Calu3 (cell line): ENCODE measurements around the gene FTO. TPM values are rescaled to one million over a fixed set of nuclear protein-coding genes. Genes with fewer than 3 reads are reported as not detected.

Experiments
- BruUV-seq: library from RNA; stranded (reverse); fragments of 400-500 nt; replicated peaks from 2 replicates; lab custom pipeline; 2021; lab: Mats Ljungman, UMichigan
- CTCF ChIA-PET: fragments of 300-600 bp; sonication (Branson Sonifier 250); formaldehyde crosslinking; loops from one replicate; lab custom pipeline; 2022; ENCODE audit warnings: antibody characterized with exemption; lab: Charles Lee
- DNase-seq: peaks from one replicate; pipeline ENCODE4 v3.0.0; 2022
- H3K27ac Mint-ChIP-seq: one replicate; pipeline ENCODE4 v1.8.0; 2022; ENCODE audit warnings: mixed read lengths; ENCODE audit not compliant: unreplicated experiment
- H3K27me3 Mint-ChIP-seq: one replicate; pipeline ENCODE4 v1.8.0; 2022; ENCODE audit warnings: mixed read lengths; ENCODE audit not compliant: unreplicated experiment
- H3K36me3 Mint-ChIP-seq: one replicate; pipeline ENCODE4 v1.8.0; 2022; ENCODE audit warnings: mild to moderate bottlenecking, moderate library complexity, mixed read lengths; ENCODE audit not compliant: insufficient read depth, unreplicated experiment
- H3K4me1 Mint-ChIP-seq: one replicate; pipeline ENCODE4 v1.8.0; 2022; ENCODE audit warnings: mild to moderate bottlenecking, low read depth, mixed read lengths; ENCODE audit not compliant: unreplicated experiment
- H3K4me3 Mint-ChIP-seq: one replicate; pipeline ENCODE4 v1.8.0; 2022; ENCODE audit warnings: mild to moderate bottlenecking, low read depth, moderate library complexity, mixed read lengths; ENCODE audit not compliant: unreplicated experiment
- H3K9me3 Mint-ChIP-seq: one replicate; pipeline ENCODE4 v1.8.0; 2022; ENCODE audit warnings: low read depth, mixed read lengths; ENCODE audit not compliant: unreplicated experiment
- intact Hi-C: fragments of 100-400 bp; cut with micrococcal nuclease; formaldehyde crosslinking; loops from one replicate; pipeline ENCODE4 v1.10.0; 2022; ENCODE audit not compliant: unreplicated experiment
- total RNA-seq: library from RNA; stranded (reverse); gene quantifications from 2 replicates; pipeline ENCODE4 v1.2.3, GENCODE V29; 2022
- TF ChIP-seq, protein P1 (sequence below): fragments of 200-600 bp; IDR thresholded peaks from one replicate; pipeline ENCODE4 v1.8.0; 2022; ENCODE audit warnings: antibody characterized with exemption; ENCODE audit not compliant: unreplicated experiment

Gene FTO
- total RNA-seq, 1 experiment from 2014 or later, result 68.9 TPM

GRCh38 chr16:53985861-53986260, 281.9 kb downstream of the FTO start:
- no peak overlapping the region for H3K27ac Mint-ChIP-seq
- BruUV-seq, result no TSS peak

DNA sequence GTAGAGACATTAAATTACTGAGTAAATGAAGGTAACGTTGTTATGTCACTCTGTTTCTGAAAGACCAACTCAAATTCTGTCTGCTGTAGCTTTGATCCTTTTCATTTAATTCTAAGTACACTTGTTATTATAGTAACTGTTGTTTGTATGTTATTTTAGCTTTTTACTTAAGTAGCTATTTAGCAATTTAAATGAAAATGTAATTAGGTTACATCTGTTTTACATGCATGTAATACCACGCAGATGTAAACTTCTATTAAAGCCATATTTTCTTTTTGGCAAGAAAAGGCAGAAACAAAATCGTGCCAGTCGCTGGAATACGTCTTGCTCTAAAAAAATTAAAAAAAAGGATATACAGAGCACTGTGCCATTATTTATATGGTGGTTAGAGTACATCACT, 282.8 kb downstream of the FTO start:
- BruUV-seq, result no TSS peak
- DNase-seq, result no peak
- no peaks in the 10 kb centered on the region for H3K9me3 Mint-ChIP-seq
- H3K4me1 Mint-ChIP-seq, result peaks cover 13% of the 10 kb centered on the region
- no peak overlapping the region for H3K4me3 Mint-ChIP-seq
- H3K27ac Mint-ChIP-seq, result no peak overlapping the region
- no peaks in the 10 kb centered on the region for H3K36me3 Mint-ChIP-seq
- no peaks in the 10 kb centered on the region for H3K27me3 Mint-ChIP-seq
- CTCF ChIA-PET, result no interaction called here
- intact Hi-C loops, result no loop called here
- TF ChIP-seq, protein P1, sequence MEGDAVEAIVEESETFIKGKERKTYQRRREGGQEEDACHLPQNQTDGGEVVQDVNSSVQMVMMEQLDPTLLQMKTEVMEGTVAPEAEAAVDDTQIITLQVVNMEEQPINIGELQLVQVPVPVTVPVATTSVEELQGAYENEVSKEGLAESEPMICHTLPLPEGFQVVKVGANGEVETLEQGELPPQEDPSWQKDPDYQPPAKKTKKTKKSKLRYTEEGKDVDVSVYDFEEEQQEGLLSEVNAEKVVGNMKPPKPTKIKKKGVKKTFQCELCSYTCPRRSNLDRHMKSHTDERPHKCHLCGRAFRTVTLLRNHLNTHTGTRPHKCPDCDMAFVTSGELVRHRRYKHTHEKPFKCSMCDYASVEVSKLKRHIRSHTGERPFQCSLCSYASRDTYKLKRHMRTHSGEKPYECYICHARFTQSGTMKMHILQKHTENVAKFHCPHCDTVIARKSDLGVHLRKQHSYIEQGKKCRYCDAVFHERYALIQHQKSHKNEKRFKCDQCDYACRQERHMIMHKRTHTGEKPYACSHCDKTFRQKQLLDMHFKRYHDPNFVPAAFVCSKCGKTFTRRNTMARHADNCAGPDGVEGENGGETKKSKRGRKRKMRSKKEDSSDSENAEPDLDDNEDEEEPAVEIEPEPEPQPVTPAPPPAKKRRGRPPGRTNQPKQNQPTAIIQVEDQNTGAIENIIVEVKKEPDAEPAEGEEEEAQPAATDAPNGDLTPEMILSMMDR, result no peak

More at GRCh38 chr16:53985861-53986260, 281.9 kb downstream of the FTO start:
- no peaks in the 10 kb centered on the region for H3K36me3 Mint-ChIP-seq
- CTCF ChIA-PET, result no interaction called here
- H3K9me3 Mint-ChIP-seq, result no peaks in the 10 kb centered on the region
- intact Hi-C loops, result no loop called here
- H3K4me1 Mint-ChIP-seq, result peaks cover 4% of the 10 kb centered on the region
- no peak for DNase-seq
- TF ChIP-seq, protein P1, result no peak
- no peak overlapping the region for H3K4me3 Mint-ChIP-seq
- H3K27me3 Mint-ChIP-seq, result no peaks in the 10 kb centered on the region

DNA sequence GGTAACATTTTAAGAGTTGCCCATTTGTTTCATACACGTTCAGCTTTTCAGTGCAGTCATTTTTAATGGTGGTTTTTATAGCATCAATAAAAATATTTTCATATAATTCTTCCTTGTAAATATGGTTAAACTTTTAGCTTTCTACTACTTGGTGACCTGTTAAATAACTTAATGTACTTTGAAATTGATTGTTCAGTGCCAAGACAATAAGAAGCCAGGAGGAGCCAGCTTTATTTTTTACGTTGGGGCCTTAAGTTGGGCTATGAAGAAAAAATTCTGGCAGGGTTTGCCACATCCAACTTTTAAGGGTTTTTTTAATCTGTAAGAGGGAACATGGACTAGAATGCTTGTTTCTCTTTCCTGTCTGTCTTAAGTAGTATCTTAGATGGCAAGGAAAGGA, 284.2 kb downstream of the FTO start:
- no peaks in the 10 kb centered on the region for H3K9me3 Mint-ChIP-seq
- TF ChIP-seq, protein P1, result no peak
- no peak for DNase-seq

DNA sequence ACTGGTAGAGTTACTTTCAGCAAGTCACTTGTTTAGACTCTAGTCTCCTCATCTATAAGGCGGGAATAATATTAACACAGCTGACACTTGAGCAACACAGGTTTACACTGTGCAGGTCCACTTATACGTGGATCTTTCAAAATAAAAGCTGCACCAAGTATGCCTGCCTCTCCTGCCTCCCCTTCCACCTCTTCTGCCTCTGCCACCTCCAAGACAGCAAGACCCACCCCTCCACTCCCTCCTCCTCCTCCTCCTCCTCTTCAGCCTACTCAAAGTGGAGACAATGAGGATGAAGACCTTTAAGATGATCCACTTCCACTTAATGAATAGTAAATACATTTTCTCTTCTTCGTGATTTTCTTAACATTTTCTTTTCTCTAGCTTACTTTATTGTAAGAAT, 285.6 kb downstream of the FTO start:
- DNase-seq, result no peak
- Mint-ChIP-seq H3K4me3 (no peak overlapping the region), H3K27ac (no peak overlapping the region), H3K9me3 (no peaks in the 10 kb centered on the region), H3K36me3 (no peaks in the 10 kb centered on the region), H3K4me1 (peaks cover 19% of the 10 kb centered on the region), H3K27me3 (no peaks in the 10 kb centered on the region)
- intact Hi-C loops, result no loop called here
- TF ChIP-seq, protein P1, result no peak
- BruUV-seq, result no TSS peak
- CTCF ChIA-PET, result interaction anchor here (0.7 kb wide), 1 partner anchor 201 kb away, joined by 6 read pairs; no protein-coding TSS in a partner anchor

More for the DNA sequence above, 284.2 kb downstream of the FTO start:
- H3K27ac Mint-ChIP-seq, result no peak overlapping the region
- no peaks in the 10 kb centered on the region for H3K27me3 Mint-ChIP-seq
- CTCF ChIA-PET, result no interaction called here
- BruUV-seq, result no TSS peak
- no peak overlapping the region for H3K4me3 Mint-ChIP-seq
- H3K4me1 Mint-ChIP-seq, result peaks cover 19% of the 10 kb centered on the region
- intact Hi-C loops, result no loop called here
- H3K36me3 Mint-ChIP-seq, result no peaks in the 10 kb centered on the region
